Hematopoietic multipotent progenitor cell (in vitro differentiated cells): ENCODE data around the gene ZNF486. TPM values are rescaled to one million over a fixed set of nuclear protein-coding genes. Genes with fewer than 3 reads are reported as not detected.
A peak's percentile ranks its signal among the peaks of the same experiment; 100 is the strongest.
"Not testable (repeated sequence)": the region's sequence is repeated elsewhere in the genome, so short reads cannot be mapped to it uniquely, and the experiment has no call there.

Source experiments
- DNase-seq, 3 donors: peaks; one replicate each; pipeline ENCODE4 v3.0.0-alpha.2; 2011 to 2015; ENCODE audit warnings: low read depth in 2 of 3, low spot score in 2 of 3
- total RNA-seq: library from RNA; depleted of rRNA; stranded (reverse); fragments of >200 nt; gene quantifications from one replicate; pipeline ENCODE4 v1.2.3, GENCODE V29; 2012

The ZNF486 gene
- total RNA-seq: 5.7 TPM

GRCh38 chr19:20167020-20167644 lies at the start of gene ZNF486:
ZNF486 (plus strand) TSS chr19:20167214; CDS start chr19:20167331, 117 bp downstream.
- DNase-seq: peak; percentile 63 to 98 (median 95)

DNA sequence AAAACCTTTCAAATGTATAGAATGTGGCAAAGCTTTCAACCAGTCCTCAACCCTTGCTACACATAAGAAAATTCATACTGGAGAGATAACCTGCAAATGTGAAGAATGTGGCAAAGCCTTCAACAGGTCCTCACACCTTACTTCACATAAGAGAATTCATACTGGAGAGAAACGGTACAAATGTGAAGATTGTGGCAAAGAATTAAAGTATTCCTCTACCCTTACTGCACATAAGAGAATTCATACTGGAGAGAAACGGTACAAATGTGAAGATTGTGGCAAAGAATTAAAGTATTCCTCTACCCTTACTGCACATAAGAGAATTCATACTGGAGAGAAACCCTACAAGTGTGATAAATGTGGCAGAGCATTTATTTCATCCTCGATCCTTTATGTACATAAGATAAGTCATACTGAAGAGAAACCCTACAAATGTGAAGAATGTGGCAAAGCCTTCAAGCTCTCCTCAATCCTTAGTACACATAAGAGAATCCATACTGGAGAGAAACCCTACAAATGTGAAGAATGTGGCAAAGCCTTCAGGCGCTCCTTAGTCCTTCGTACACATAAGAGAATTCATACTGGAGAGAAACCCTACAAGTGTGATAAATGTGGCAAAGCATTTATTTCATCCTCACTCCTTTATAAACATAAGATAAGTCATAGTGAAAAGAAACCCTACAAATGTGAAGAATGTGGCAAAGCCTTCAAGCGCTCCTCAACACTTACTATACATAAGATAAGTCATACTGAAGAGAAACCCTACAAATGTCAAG lies 48.8 kb upstream of the ZNF486 start:
- not testable (repeated sequence) for DNase-seq

DNA sequence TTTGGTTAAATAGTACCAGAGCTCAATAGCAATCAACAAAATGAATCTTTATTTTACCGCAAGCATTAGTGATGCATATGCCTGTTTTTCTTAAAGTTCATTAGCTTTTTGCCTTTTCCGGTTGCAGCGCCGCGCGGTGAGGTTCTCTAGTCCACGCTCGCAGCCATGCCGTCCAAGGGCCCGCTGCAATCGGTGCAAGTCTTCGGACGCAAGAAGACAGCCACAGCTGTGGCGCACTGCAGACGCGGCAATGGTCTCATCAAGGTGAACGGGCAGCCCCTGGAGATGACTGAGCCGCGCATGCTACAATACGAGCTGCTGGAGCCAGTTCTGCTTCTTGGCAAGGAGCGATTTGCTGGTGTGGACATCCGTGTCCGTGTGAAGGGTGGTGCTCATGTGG lies 42.1 kb upstream of the ZNF486 start:
- no peak for DNase-seq

DNA sequence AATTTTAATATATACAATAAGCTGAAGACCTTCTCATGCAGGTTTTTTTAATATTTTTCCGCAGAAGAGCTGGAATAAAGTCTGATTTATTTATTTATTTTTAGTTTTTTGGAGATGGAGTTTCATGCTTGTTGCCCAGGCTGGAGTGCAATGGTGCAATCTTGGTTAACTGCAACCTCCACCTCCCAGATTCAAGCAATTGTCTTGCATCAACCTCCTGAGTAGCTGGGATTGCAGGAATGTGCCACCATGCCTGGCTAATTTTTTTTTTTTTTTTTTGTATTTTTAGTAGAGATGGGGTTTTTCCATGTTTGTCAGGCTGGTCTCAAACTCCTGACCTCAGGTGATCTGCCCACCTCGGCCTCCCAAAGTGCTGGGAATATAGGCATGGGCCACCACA lies 34.1 kb upstream of the ZNF486 start:
- DNase-seq: not testable (repeated sequence)

DNA sequence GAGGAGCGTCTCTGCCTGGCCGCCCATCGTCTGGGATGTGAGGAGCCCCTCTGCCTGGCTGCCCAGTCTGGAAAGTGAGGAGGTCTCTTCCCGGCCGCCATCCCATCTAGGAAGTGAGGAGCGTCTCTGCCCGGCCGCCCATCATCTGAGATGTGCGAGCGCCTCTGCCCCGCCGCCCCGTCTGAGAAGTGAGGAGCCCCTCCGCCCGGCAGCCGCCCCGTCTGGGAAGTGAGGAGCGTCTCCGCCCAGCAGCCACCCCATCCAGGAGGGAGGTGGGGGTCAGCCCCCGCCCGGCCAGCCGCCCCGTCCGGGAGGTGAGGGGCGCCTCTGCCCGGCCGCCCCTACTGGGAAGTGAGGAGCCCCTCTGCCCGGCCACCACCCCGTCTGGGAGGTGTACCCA lies 29.3 kb upstream of the ZNF486 start:
- DNase-seq: not testable (repeated sequence)

DNA sequence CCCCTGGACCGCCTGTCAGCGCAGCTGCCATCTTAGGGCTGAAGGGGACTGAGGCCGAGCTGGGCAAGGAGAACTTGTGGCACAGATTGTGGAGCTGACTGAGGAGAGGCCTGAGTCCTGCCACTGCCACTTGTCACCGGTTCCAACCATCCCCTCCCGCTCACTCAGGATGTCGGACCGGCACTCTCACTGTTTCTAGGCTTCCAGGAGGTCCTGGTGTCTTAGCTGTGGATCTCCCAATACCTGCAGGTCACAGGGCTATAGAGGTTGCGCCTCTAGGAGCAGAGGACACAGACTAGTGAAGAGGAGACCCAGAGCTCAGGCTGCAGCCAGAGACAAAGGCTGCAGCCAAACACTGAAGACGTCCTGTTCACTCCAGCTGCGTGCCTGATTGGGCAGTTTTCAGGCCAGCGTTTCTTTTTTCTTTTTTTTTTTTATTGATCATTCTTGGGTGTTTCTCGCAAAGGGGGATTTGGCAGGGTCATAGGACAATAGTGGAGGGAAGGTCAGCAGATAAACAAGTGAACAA lies 15.3 kb upstream of the ZNF486 start:
- DNase-seq: no peak

DNA sequence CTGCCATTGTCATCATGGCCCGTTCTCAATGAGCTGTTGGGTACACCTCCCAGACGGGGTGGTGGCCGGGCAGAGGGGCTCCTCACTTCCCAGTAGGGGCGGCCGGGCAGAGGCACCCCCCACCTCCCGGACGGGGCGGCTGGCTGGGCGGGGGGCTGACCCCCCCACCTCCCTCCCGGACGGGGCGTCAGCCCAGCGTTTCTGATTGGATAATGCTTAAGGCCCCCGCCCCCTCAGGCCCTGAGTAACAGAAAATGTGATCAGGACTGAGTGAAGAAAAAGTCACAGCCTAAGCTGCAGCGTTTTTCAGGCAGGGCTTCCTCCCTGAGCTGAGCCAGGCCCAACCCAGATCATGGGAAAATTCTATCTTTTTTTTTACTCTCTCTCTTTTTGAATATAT lies 14.5 kb upstream of the ZNF486 start:
- DNase-seq: not testable (repeated sequence)

GRCh38 chr19:20153281-20153680 lies 13.7 kb upstream of the ZNF486 start:
- no peak for DNase-seq

DNA sequence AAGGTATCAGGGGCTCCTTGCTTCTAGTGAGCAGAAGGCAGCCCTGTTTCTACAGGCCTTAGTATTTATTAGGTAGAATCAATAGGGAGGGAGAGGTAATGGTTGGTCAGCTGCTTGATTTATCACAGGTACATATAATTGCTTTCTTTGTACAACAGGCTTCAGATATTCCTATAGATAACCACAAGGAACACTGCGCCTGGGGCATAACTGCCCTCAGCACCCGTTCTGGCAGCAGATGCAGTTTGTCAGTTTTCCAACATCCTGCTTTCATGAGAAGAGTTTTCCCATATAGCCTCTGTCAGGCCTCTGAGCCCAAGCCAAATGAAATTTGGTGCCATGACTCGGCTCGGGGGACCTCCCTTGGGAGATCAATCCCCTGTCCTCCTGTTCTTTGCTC lies 12.4 kb upstream of the ZNF486 start:
- DNase-seq: no peak

DNA sequence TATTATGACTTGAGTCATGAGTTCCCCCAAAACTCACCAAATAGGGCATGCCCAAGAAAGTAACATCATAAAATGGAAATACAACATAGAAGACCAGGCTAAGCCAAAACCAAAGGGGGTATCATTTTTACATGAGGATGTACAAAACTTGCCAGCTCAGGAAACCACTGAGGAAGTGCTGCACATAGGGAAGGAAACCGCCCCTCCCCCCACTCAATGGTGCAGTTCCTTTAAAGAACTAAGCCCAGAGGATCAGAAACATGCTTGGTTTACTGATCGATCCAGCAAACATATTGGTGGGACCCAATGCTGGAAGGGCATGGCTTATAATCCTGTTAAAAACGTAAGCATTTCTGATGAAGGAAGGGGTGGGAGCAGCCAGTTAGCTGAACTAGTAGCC lies 4.2 kb upstream of the ZNF486 start:
- DNase-seq: peak in 1 of 3 donors; percentile 46

DNA sequence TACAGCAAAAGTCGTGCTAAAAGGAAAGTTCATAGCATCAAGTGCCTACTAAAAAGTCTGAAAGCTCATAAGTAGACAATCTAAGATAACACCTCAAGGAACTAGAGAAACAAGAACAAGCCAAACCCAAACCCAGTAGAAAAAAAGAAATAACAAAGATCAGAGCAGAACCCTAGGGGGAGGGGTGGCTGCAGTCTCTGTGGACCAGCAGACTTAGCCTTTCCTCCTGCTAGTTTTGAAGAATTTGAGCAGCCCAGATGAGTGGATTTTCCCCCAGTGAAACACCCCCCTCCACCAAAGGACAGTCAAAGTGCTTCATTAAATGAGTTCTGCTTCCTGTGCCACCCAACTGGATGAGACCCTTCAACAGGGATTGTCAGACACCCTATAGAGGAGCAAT lies 2.6 kb upstream of the ZNF486 start:
- DNase-seq: no peak

DNA sequence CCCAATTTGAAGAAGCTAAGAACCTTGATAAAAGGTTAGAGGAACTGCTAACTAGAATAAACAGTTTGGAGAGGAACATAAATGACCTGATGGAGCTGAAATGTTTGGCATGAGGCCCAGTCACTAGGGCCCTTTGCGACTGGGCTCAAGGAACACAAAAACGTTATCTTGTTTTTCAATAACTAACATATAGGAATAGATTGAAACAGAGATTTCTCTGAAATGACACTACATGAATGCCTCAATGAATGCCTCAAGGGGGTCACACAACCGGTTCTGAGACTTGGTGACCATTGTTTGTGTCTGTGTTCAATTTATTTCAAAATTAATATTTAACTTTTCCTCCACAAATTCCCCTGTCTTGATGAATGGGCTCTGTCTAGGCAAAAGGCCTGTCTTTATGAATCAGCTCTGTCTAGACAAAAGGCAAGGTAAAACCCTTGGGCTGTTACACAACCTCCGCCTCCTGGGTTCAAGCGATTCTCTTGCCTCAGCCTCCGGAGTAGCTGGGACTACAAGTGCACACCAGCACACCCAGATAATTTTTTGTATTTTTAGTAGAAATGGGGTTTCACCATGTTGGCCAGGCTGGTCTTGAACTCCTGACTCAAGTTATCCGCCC lies 932 bp upstream of the ZNF486 start:
- no peak for DNase-seq

DNA sequence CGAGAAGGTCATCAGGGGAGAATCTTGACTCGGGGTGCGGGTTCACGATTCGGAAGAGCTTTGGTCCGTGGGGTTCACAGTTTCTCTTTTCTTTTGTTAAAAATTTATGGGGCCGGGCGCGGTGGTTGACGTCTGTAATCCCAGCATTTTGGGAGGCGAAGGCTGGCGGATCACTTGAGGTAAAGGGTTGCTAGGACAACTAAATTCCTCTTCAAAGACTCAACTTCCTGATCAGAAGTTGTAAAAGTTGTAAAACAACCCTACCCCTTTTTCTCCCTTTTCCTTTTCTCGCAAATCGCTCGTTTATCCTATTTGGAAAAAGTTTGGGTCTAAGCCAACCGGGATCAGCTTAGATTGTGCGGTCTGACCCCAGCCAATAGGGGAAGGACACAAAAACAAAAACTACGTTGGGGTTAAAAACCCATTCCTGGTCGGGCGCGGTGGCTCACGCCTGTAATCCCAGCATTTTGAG lies 673 bp downstream of the ZNF486 start:
- DNase-seq: peak in 1 of 3 donors; percentile 49

DNA sequence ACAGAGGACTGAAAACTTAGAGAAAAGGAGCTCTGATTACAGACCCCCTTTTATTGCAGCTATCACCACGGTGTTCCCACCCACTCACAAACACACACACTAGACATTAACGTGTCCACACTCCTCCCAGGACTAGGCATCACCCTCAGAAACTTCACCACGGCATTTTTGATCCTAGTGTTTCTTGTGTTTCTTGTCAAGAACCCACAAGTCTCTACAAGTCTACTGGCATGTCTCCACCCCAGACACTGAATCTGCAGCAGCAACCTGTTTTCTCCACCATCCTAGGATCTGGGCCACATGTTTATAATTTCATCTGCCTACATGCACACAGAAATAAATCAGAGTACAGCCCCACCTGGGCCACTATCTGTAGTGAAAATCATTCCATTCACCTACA lies 4.3 kb downstream of the ZNF486 start:
- DNase-seq: no peak

DNA sequence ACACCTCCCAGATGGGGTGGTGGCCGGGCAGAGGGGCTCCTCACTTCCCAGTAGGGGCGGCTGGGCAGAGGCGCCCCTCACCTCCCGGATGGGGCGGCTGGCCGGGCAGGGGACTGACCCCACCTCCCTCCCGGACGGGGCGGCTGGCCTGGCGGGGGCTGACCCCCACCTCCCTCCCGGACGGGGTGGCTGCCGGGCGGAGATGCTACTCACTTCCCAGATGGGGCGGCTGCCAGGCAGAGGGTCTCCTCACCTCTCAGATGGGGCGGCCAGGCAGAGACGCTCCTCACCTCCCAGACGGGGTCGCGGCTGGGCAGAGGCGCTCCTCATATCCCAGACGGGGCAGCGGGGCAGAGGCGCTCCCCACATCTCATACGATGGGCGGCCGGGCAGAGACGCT lies 8.8 kb downstream of the ZNF486 start:
- DNase-seq: not testable (repeated sequence)

- DNase-seq: not testable (repeated sequence)
Measured at GRCh38 chr19:20179956-20180355, 12.9 kb downstream of the ZNF486 start.

GRCh38 chr19:20182222-20182785 lies 15.3 kb downstream of the ZNF486 start:
- no peak for DNase-seq

- no peak for DNase-seq
Measured at GRCh38 chr19:20186174-20186573, 19.2 kb downstream of the ZNF486 start.

DNA sequence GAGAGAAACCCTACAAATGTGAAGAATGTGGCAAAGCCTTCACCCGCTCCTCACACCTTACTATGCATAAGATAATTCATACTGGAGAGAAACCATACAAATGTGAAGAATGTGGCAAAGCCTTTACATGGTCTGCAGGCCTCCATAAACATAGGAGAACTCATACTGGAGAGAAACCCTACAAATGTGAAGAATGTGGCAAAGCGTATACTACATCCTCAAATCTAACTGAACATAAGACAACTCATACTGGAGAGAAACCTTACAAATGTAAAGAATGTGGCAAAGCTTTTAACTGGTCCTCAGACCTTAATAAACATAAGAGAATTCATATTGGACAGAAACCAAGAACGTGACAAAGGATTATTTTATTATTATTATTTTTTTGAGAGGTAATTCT lies 30.7 kb downstream of the ZNF486 start:
- no peak for DNase-seq

DNA sequence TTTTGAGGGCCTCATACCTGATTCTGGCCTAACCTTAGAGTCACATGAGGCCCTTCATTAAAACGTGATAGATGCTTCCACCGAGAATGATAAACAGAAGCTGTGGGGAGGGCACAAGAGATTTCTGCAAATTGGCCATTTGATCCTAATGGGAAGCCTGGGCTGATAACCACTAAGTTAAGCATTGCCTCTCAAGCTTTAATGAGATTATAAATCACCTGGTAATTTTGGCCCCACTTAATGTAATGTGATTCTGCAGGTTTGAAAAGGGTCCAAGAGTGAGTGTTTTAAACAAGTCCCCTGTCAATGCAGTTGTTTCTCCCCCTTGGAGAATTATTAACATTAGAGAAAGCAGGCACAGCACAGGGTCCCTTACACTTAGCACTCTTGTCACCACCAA lies 42.0 kb downstream of the ZNF486 start:
- DNase-seq: no peak

- DNase-seq: not testable (repeated sequence)
Measured at GRCh38 chr19:20214366-20214765, 47.4 kb downstream of the ZNF486 start.
